ENCODE data around the gene ZBTB46. TPM values are rescaled to one million over a fixed set of nuclear protein-coding genes. Genes with fewer than 3 reads are reported as not detected.

Gene ZBTB46
- total RNA-seq, 2 donors from 2014 or later = 7.9 to 12.2 TPM

GRCh38 chr20:63696306-63696627, 134.8 kb downstream of the ZBTB46 start:
- WGBS = 24% methylated on average over 6 of the region's 6 CpGs
- H3K4me1 ChIP-seq (replicated peaks) = peaks cover 7% of the 10 kb centered on the region
- peak; percentile 5 for TF ChIP-seq POLR2A (IDR thresholded peaks at IDR 0.05)
- TF ChIP-seq CTCF (IDR thresholded peaks at IDR 0.05) = no peak
- H3K4me3 ChIP-seq = peak overlapping the region; percentile 15 to 23
- no peaks in the 10 kb centered on the region for H3K36me3 ChIP-seq
- no peak overlapping the region for H3K27ac ChIP-seq
- intact Hi-C loops (cut with DNase I) = no loop called here
- DNase-seq (ENCODE audit: low spot score) = no peak
- H3K27me3 ChIP-seq (replicated peaks; ENCODE audit: insufficient read depth) = no peaks in the 10 kb centered on the region
- H3K9me3 ChIP-seq = no peaks in the 10 kb centered on the region

GRCh38 chr20:63695424-63696305, 135.4 kb downstream of the ZBTB46 start:
- no peak overlapping the region for H3K4me3 ChIP-seq
- H3K36me3 ChIP-seq = no peaks in the 10 kb centered on the region
- DNase-seq (ENCODE audit: low spot score) = no peak
- 43% methylated on average over 25 of the region's 25 CpGs for WGBS
- no peaks in the 10 kb centered on the region for H3K9me3 ChIP-seq
- no peak overlapping the region for H3K27ac ChIP-seq
- intact Hi-C loops (cut with DNase I) = no loop called here
- TF ChIP-seq POLR2A (IDR thresholded peaks at IDR 0.05) = no peak
- TF ChIP-seq POLR2AphosphoS5 (IDR thresholded peaks at IDR 0.05) = no peak
- TF ChIP-seq CTCF (IDR thresholded peaks at IDR 0.05) = no peak
- H3K4me1 ChIP-seq (replicated peaks) = peaks cover 7% of the 10 kb centered on the region
- no peaks in the 10 kb centered on the region for H3K27me3 ChIP-seq (replicated peaks; ENCODE audit: insufficient read depth)

GRCh38 chr20:63694584-63695423, 136.3 kb downstream of the ZBTB46 start:
- no peak overlapping the region for H3K27ac ChIP-seq
- H3K4me3 ChIP-seq = no peak overlapping the region
- H3K4me1 ChIP-seq (replicated peaks) = peaks cover 7% of the 10 kb centered on the region
- intact Hi-C loops (cut with DNase I) = no loop called here
- H3K27me3 ChIP-seq (replicated peaks; ENCODE audit: insufficient read depth) = no peaks in the 10 kb centered on the region
- no peaks in the 10 kb centered on the region for H3K36me3 ChIP-seq
- H3K9me3 ChIP-seq = no peaks in the 10 kb centered on the region
- TF ChIP-seq POLR2A (IDR thresholded peaks at IDR 0.05) (no peak), CTCF (IDR thresholded peaks at IDR 0.05) (no peak), POLR2AphosphoS5 (IDR thresholded peaks at IDR 0.05) (no peak)
- 49% methylated on average over 32 of the region's 37 CpGs for WGBS
- no peak for DNase-seq (ENCODE audit: low spot score)

- Histone ChIP-seq H3K4me1 (replicated peaks) (peaks cover 7% of the 10 kb centered on the region), H3K36me3 (no peaks in the 10 kb centered on the region), H3K27me3 (replicated peaks; ENCODE audit: insufficient read depth) (no peaks in the 10 kb centered on the region), H3K9me3 (no peaks in the 10 kb centered on the region), H3K27ac (no peak overlapping the region), H3K4me3 (no peak overlapping the region)
- DNase-seq (ENCODE audit: low spot score) = no peak
- no peak for TF ChIP-seq POLR2A (IDR thresholded peaks at IDR 0.05)
- TF ChIP-seq CTCF (IDR thresholded peaks at IDR 0.05) = no peak
- TF ChIP-seq POLR2AphosphoS5 (IDR thresholded peaks at IDR 0.05) = no peak
- intact Hi-C loops (cut with DNase I) = no loop called here
- 92% methylated on average over 20 of the region's 21 CpGs for WGBS
Observed at GRCh38 chr20:63693733-63694583, 137.1 kb downstream of the ZBTB46 start.

Small RNA genes lying within 50 kb of the gene (small RNA-seq; reads per million reads assigned to genes)
- gene LIME1 (0 reads per million in 2 donors), gene TNFRSF6B (0 reads per million in 2 donors)

Other genes with a start within 250 kb of the ZBTB46 start
- gene GMEB2, start 204.2 kb downstream of the ZBTB46 start, total RNA-seq = 10 to 100 TPM; 18.4 to 27.9 TPM
- gene STMN3, start 177.8 kb downstream of the ZBTB46 start, total RNA-seq = 10 to 100 TPM; 21.2 to 24.5 TPM
- 10 to 100 TPM; 21.8 to 42.6 TPM for gene RTEL1, start 173.0 kb downstream of the ZBTB46 start, total RNA-seq
- 10 to 100 TPM in 1 of 2 donors, 1 to 10 TPM in 1; 6.7 to 12.2 TPM for gene TNFRSF6B, start 134.6 kb downstream of the ZBTB46 start, total RNA-seq
- gene ARFRP1, start 123.3 kb downstream of the ZBTB46 start, total RNA-seq = 10 to 100 TPM; 36.8 to 50.8 TPM
- 10 to 100 TPM; 29.3 to 55.5 TPM for gene ZGPAT, start 123.2 kb downstream of the ZBTB46 start, total RNA-seq
- 10 to 100 TPM; 35.0 to 44.4 TPM for gene LIME1, start 94.6 kb downstream of the ZBTB46 start, total RNA-seq
- gene SLC2A4RG, start 91.5 kb downstream of the ZBTB46 start, total RNA-seq = 100 to 1,000 TPM; 140 to 155 TPM
- gene ABHD16B, start 30.2 kb upstream of the ZBTB46 start, total RNA-seq = 1 to 10 TPM in 1 of 2 donors, not detected in 1; 1.6 TPM
- gene TPD52L2, start 34.0 kb upstream of the ZBTB46 start, total RNA-seq = 100 to 1,000 TPM; 105 to 127 TPM
- 10 to 100 TPM; 44.4 to 66.6 TPM for gene DNAJC5, start 63.9 kb upstream of the ZBTB46 start, total RNA-seq
- 10 to 100 TPM; 46.6 to 66.2 TPM for gene UCKL1, start 125.2 kb upstream of the ZBTB46 start, total RNA-seq
- 10 to 100 TPM; 12.2 to 24.6 TPM for gene ZNF512B, start 138.7 kb upstream of the ZBTB46 start, total RNA-seq
- 10 to 100 TPM in 1 of 2 donors, 1 to 10 TPM in 1; 6.0 to 14.7 TPM for gene SAMD10, start 148.4 kb upstream of the ZBTB46 start, total RNA-seq
- 10 to 100 TPM; 60.9 to 99.6 TPM for gene PRPF6, start 149.9 kb upstream of the ZBTB46 start, total RNA-seq
- 1 to 10 TPM in 1 of 2 donors, under 1 TPM in 1; 0.64 to 3.1 TPM for gene C20orf204, start 204.9 kb upstream of the ZBTB46 start, total RNA-seq
- gene SOX18, start 218.4 kb upstream of the ZBTB46 start, total RNA-seq = 10 to 100 TPM in 1 of 2 donors, 1 to 10 TPM in 1; 4.7 to 12.8 TPM
- gene TCEA2, start 231.9 kb upstream of the ZBTB46 start, total RNA-seq = 10 to 100 TPM; 45.0 to 69.5 TPM
- gene RGS19, start 248.3 kb upstream of the ZBTB46 start, total RNA-seq = 10 to 100 TPM; 13.3 to 15.1 TPM
- 1 to 10 TPM; 1.5 to 2.9 TPM for gene OPRL1, start 248.8 kb upstream of the ZBTB46 start, total RNA-seq

All from prostate gland (tissue), 2 donors.